HepG2 (cell line): ENCODE data around the gene ZFAND3. TPM values are rescaled to one million over a fixed set of nuclear protein-coding genes. Genes with fewer than 3 reads are reported as not detected.
A peak's percentile ranks its signal among the peaks of the same experiment; 100 is the strongest.

Source experiments
- ARID3A ChIP-seq: IDR thresholded peaks from 2 replicates; pipeline ENCODE4 v1.6.1; 2012; ENCODE audit warnings: low read depth, low read length, improper control_type of control experiment
- ASH2L ChIP-seq: fragments of 300-600, 200-600 bp; sonication (generic); IDR thresholded peaks from 2 replicates; pipeline ENCODE4 v1.7.0; 2017; ENCODE audit warnings: low read depth, mild to moderate bottlenecking, moderate library complexity, mixed read lengths, low read length; ENCODE audit not compliant: insufficient read length
- ATAD3A ChIP-seq: sonication (generic); formaldehyde crosslinking; IDR thresholded peaks from 2 replicates; pipeline ENCODE4 v1.4.0; 2020; ENCODE audit warnings: missing genetic modification reagents
- ATF7-NPFF ChIP-seq: sonication (generic); formaldehyde crosslinking; IDR thresholded peaks from 2 replicates; pipeline ENCODE4 v1.8.1; 2023; ENCODE audit warnings: mild to moderate bottlenecking, low read depth, missing genetic modification reagents, moderate library complexity
- CEBPB ChIP-seq: IDR thresholded peaks from 2 replicates; pipeline ENCODE4 v1.6.1; 2011; ENCODE audit warnings: low read depth, low read length, improper control_type of control experiment, borderline replicate concordance
- CHD4 ChIP-seq: fragments of 200-600 bp; sonication (generic); IDR thresholded peaks from 2 replicates; pipeline ENCODE4 v1.7.0; 2017; ENCODE audit warnings: mild to moderate bottlenecking, low read length, borderline replicate concordance
- DPF2 ChIP-seq: sonication (generic); formaldehyde crosslinking; IDR thresholded peaks from 2 replicates; pipeline ENCODE4 v1.4.0; 2020; ENCODE audit warnings: mild to moderate bottlenecking, low read depth, missing genetic modification reagents, borderline replicate concordance
- ELF4 ChIP-seq: sonication (generic); formaldehyde crosslinking; IDR thresholded peaks from 2 replicates; pipeline ENCODE4 v1.5.0; 2020; ENCODE audit warnings: missing genetic modification reagents, mild to moderate bottlenecking, moderate library complexity, borderline replicate concordance
- FLYWCH1 ChIP-seq: sonication (generic); formaldehyde crosslinking; IDR thresholded peaks from 2 replicates; pipeline ENCODE4 v1.8.1; 2023; ENCODE audit warnings: mild to moderate bottlenecking, missing genetic modification reagents
- FOXA3 ChIP-seq: IDR thresholded peaks from 2 replicates; pipeline ENCODE4 v1.6.1; 2016; ENCODE audit warnings: missing genetic modification reagents, missing compliant biosample characterization
- FOXJ3 ChIP-seq: sonication (generic); formaldehyde crosslinking; IDR thresholded peaks from 2 replicates; pipeline ENCODE4 v1.4.0; 2020; ENCODE audit warnings: missing genetic modification reagents, mild to moderate bottlenecking, borderline replicate concordance
- FOXK2 ChIP-seq: fragments of 450-650 bp; IDR thresholded peaks from 2 replicates; pipeline ENCODE4 v1.6.1; 2016
- FOXP1 ChIP-seq, 2 experiments: fragments of 450-650 bp in 1 of 2; IDR thresholded peaks; 2 replicates each; pipeline ENCODE4 v1.6.1; 2017 to 2018; ENCODE audit warnings: antibody characterized with exemption in 1 of 2
- RCOR2 ChIP-seq: IDR thresholded peaks from 2 replicates; pipeline ENCODE4 v1.6.1; 2016; ENCODE audit warnings: missing biosample characterization, missing genetic modification reagents
- RXRB ChIP-seq: IDR thresholded peaks from 2 replicates; pipeline ENCODE4 v1.6.1; 2016; ENCODE audit warnings: borderline replicate concordance, missing genetic modification reagents, missing compliant biosample characterization
- SETDB1 ChIP-seq: sonication (generic); formaldehyde crosslinking; IDR thresholded peaks from 2 replicates; pipeline ENCODE4 v1.5.1; 2020; ENCODE audit warnings: missing genetic modification reagents, mild to moderate bottlenecking, borderline replicate concordance
- SIX4 ChIP-seq: sonication (generic); formaldehyde crosslinking; IDR thresholded peaks from 2 replicates; pipeline ENCODE4 v1.4.0; 2020; ENCODE audit warnings: missing genetic modification reagents
- SSRP1 ChIP-seq: IDR thresholded peaks from 2 replicates; pipeline ENCODE4 v1.6.1; 2016; ENCODE audit warnings: control low read depth
- TEAD3 ChIP-seq: optimal IDR thresholded peaks from 2 replicates; pipeline ENCODE3; 2016; ENCODE audit warnings: borderline replicate concordance
- THAP11 ChIP-seq: IDR thresholded peaks from 2 replicates; pipeline ENCODE4 v1.6.1; 2016; ENCODE audit warnings: missing biosample characterization, missing genetic modification reagents
- ZBTB37 ChIP-seq: sonication (generic); formaldehyde crosslinking; IDR thresholded peaks from 2 replicates; pipeline ENCODE4 v1.4.0; 2020; ENCODE audit warnings: mild to moderate bottlenecking, missing genetic modification reagents
- ZBTB8A ChIP-seq: sonication (generic); formaldehyde crosslinking; IDR thresholded peaks from 2 replicates; pipeline ENCODE4 v1.4.0; 2020; ENCODE audit warnings: mild to moderate bottlenecking, low read depth, missing genetic modification reagents, borderline replicate concordance
- ZNF562 ChIP-seq: sonication (generic); formaldehyde crosslinking; IDR thresholded peaks from 2 replicates; pipeline ENCODE4 v1.8.0; 2022; ENCODE audit warnings: missing genetic modification reagents, borderline replicate concordance
- ZNF577 ChIP-seq: sonication (generic); formaldehyde crosslinking; IDR thresholded peaks from 2 replicates; pipeline ENCODE4 v1.4.0; 2020; ENCODE audit warnings: mild to moderate bottlenecking, low read depth, missing genetic modification reagents, borderline replicate concordance
- ZNF629 ChIP-seq: sonication (generic); formaldehyde crosslinking; conservative IDR thresholded peaks from 2 replicates; pipeline ENCODE4 v1.5.0; 2020; ENCODE audit warnings: missing genetic modification reagents
- ZNF644 ChIP-seq: IDR thresholded peaks from 2 replicates; pipeline ENCODE4 v1.6.1; 2016; ENCODE audit warnings: low read depth
- ZNF672 ChIP-seq: sonication (generic); formaldehyde crosslinking; IDR thresholded peaks from 2 replicates; pipeline ENCODE4 v1.8.1; 2022; ENCODE audit warnings: missing genetic modification reagents
- ZNF746 ChIP-seq: sonication (generic); formaldehyde crosslinking; IDR thresholded peaks from 2 replicates; pipeline ENCODE4 v1.8.0; 2022; ENCODE audit warnings: mild to moderate bottlenecking, missing genetic modification reagents
- ZNF878 ChIP-seq: sonication (generic); formaldehyde crosslinking; IDR thresholded peaks from 2 replicates; pipeline ENCODE4 v1.8.1; 2023; ENCODE audit warnings: mild to moderate bottlenecking, missing genetic modification reagents, moderate library complexity
- polyA plus RNA-seq, 8 experiments: library from polyadenylated mRNA; depleted of rRNA in 3 of 8; stranded (reverse) in 7 of 8; unstranded in 1 of 8; fragments of >200 nt; fragmentation: Illumina TruSeq in 4 of 8; extraction: Trizol in 4 of 8; gene quantifications; 2 replicates each; pipeline versions ENCODE4 v1.2.1 to v1.2.3, GENCODE V29; 2011 to 2016; ENCODE audit warnings: low read depth in 4 of 8, missing spikeins in 1 of 8, mixed read lengths in 1 of 8; ENCODE audit not compliant: insufficient read depth in 1 of 8
- total RNA-seq, 5 experiments: library from RNA; depleted of rRNA; stranded (reverse); fragments of >200 nt; fragmentation: Illumina TruSeq; extraction: Trizol; gene quantifications; 2 replicates each; pipeline ENCODE4 v1.2.3, GENCODE V29; 2016; ENCODE audit warnings: low read depth in 1 of 5
- TF ChIP-seq, protein P1 (sequence below): sonication (generic); formaldehyde crosslinking; IDR thresholded peaks from 2 replicates; pipeline ENCODE4 v1.4.0; 2020; ENCODE audit warnings: low read depth, mild to moderate bottlenecking, missing genetic modification reagents

ZFAND3 gene
- total and polyA plus RNA-seq, 2 of the 13 experiments (the other 11 are each of a cell fraction or from before 2014, with no cell fraction given): 16.4 to 17.1 TPM

- TF ChIP-seq TEAD3 (CRISPR knock-in tag) (peak; percentile 61), ASH2L (no peak), ZBTB37 (no peak), DPF2 (peak; percentile 40; the same call in 1 of the 2 replicates), FOXA3 (CRISPR knock-in tag) (peak; percentile 91), RCOR2 (0 out of 2 replicates have a peak, but pooled peaks have one; percentile 20), FOXJ3 (peak; percentile 62), SIX4 (0 out of 2 replicates have a peak, but pooled peaks have one; percentile 17), CHD4 (no peak), ATF7-NPFF (CRISPR knock-in tag) (no peak), ARID3A (peak; percentile 94), ZBTB8A (CRISPR knock-in tag) (no peak), CEBPB (no peak), SSRP1 (CRISPR knock-in tag) (no peak), ZNF644 (CRISPR knock-in tag) (no peak), RXRB (CRISPR knock-in tag) (peak; percentile 65; the same call in 1 of the 2 replicates), FOXP1 (IDR thresholded peaks at IDR 0.05) (no peak), FOXP1 (CRISPR knock-in tag; IDR thresholded peaks at IDR 0.05) (peak; percentile 37; the same call in 1 of the 2 replicates), ATAD3A (no peak), ZNF672 (CRISPR knock-in tag) (no peak), THAP11 (CRISPR knock-in tag) (no peak), ZNF746 (CRISPR knock-in tag) (no peak), ZNF577 (CRISPR knock-in tag) (no peak), SETDB1 (no peak), FLYWCH1 (CRISPR knock-in tag) (no peak), ZNF878 (CRISPR knock-in tag) (peak; percentile 25; the same call in 1 of the 2 replicates), ZNF562 (CRISPR knock-in tag) (no peak), ELF4 (no peak), FOXK2 (no peak), ZNF629 (no peak)
- TF ChIP-seq, protein P1, sequence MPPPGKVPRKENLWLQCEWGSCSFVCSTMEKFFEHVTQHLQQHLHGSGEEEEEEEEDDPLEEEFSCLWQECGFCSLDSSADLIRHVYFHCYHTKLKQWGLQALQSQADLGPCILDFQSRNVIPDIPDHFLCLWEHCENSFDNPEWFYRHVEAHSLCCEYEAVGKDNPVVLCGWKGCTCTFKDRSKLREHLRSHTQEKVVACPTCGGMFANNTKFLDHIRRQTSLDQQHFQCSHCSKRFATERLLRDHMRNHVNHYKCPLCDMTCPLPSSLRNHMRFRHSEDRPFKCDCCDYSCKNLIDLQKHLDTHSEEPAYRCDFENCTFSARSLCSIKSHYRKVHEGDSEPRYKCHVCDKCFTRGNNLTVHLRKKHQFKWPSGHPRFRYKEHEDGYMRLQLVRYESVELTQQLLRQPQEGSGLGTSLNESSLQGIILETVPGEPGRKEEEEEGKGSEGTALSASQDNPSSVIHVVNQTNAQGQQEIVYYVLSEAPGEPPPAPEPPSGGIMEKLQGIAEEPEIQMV (CRISPR knock-in tag): no peak
Observed at GRCh38 chr6:37988127-37988526, 168.6 kb downstream of the ZFAND3 start (continued).
